Measurements from ENCODE around the gene ELANE. TPM values are rescaled to one million over a fixed set of nuclear protein-coding genes. Genes with fewer than 3 reads are reported as not detected.
"Not testable (repeated sequence)": the region's sequence is repeated elsewhere in the genome, so short reads cannot be mapped to it uniquely, and the experiment has no call there.

Gene ELANE
- total and polyA plus RNA-seq, 10 donors = 2.8 to 137 (median 9.8) TPM

DNA sequence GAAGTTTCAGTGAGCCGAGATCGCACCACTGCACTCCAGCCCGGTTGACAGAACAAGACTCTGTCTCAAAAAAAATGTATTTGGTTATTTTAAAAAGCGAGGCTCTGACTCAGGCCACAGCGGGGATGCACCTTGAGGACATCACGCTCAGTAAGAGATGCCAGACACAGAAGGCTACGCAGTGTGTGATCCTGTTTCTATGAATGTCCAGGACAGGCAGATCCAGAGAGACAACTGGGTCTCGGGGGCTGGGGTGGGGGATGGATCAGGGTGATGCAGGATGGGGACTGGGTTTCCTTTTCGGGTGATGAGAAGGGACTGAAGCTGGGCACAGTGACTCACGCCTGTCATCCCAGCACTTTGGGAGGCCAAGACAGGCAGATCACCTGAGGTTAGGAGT is 35.5 kb downstream of the ELANE start:
- Histone ChIP-seq H3K9me3 (no peaks in the 10 kb centered on the region), H3K27me3 (replicated peaks in 1 of 7) (no peaks in the 10 kb centered on the region), H3K27ac (peak overlapping the region in 1 of 8 donors; percentile 63), H3K4me1 (peaks cover 3 to 20% (median 9%) of the 10 kb centered on the region in 6 donors), H3K4me3 (no peak overlapping the region), H3K36me3 (peaks cover 0 to 86% (median 59%) of the 10 kb centered on the region in 6 donors)
- WGBS, 5 donors = 94 to 100% (median 96%) methylated on average over 10 of the region's 10 CpGs
- TF ChIP-seq POLR2AphosphoS5 (IDR thresholded peaks at IDR 0.05) (no peak), POLR2A (IDR thresholded peaks at IDR 0.05) (no peak)
- TF ChIP-seq, protein P1, sequence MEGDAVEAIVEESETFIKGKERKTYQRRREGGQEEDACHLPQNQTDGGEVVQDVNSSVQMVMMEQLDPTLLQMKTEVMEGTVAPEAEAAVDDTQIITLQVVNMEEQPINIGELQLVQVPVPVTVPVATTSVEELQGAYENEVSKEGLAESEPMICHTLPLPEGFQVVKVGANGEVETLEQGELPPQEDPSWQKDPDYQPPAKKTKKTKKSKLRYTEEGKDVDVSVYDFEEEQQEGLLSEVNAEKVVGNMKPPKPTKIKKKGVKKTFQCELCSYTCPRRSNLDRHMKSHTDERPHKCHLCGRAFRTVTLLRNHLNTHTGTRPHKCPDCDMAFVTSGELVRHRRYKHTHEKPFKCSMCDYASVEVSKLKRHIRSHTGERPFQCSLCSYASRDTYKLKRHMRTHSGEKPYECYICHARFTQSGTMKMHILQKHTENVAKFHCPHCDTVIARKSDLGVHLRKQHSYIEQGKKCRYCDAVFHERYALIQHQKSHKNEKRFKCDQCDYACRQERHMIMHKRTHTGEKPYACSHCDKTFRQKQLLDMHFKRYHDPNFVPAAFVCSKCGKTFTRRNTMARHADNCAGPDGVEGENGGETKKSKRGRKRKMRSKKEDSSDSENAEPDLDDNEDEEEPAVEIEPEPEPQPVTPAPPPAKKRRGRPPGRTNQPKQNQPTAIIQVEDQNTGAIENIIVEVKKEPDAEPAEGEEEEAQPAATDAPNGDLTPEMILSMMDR (IDR thresholded peaks at IDR 0.05 in 8 of 11, conservative IDR thresholded peaks at IDR 0.05 in 3 of 11) = no peak
- intact Hi-C loops (cut with DNase I; ENCODE audit: low total_unique reads) = no loop called here
- DNase-seq = no peak

DNA sequence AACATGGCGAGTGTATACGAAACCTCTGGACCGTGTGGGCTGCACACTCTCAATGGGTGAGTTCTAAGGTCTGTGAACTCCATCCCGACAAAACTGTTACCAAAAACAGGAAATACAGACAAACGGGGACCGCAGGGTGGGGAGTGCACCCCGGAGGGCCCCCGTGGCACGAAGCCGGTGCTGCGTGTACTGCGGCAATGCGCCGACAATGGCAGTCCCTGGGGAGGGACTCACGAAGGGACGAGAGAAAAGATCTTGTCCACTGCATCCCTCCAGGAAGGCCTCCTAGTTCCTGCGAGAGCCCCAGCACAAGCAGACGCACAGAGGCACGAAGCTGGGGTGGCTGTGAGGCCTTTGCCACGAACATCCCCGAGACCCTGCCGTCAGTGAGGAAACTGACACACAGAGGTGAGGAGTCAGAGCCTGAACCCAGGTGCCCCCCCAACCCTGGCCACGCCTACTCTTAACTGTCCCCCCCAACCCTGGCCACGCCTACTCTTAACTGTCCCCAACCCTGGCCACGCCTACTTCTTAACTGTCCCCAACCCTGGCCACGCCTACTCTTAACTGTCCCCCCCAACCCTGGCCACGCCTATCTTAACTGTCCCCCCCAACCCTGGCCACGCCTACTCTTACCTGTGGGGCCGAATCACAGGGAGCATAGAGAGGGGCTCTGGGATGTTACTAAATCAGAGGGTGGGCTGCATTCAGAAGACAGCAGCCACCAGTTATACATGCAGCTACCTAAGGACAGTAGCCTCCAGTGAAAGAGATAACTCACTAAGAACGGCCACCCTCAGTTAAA is 36.7 kb downstream of the ELANE start:
- 86 to 93% (median 88%) methylated on average over 30 of the region's 30 CpGs for WGBS, 5 donors
- DNase-seq = peak; percentile 85
- TF ChIP-seq POLR2AphosphoS5 (IDR thresholded peaks at IDR 0.05) (peak in 2 of 3 donors; percentile 10 to 18), POLR2A (IDR thresholded peaks at IDR 0.05) (no peak)
- TF ChIP-seq, protein P1 (IDR thresholded peaks at IDR 0.05 in 8 of 11, conservative IDR thresholded peaks at IDR 0.05 in 3 of 11) = no peak
- Histone ChIP-seq H3K27ac (peak overlapping the region in 1 of 8 donors; percentile 63), H3K4me1 (peaks cover 3 to 28% (median 16%) of the 10 kb centered on the region in 6 donors), H3K9me3 (no peaks in the 10 kb centered on the region), H3K36me3 (peaks cover 0 to 74% (median 52%) of the 10 kb centered on the region in 6 donors), H3K4me3 (no peak overlapping the region), H3K27me3 (replicated peaks in 1 of 7) (no peaks in the 10 kb centered on the region)
- intact Hi-C loops (cut with DNase I; ENCODE audit: low total_unique reads) = no loop called here

DNA sequence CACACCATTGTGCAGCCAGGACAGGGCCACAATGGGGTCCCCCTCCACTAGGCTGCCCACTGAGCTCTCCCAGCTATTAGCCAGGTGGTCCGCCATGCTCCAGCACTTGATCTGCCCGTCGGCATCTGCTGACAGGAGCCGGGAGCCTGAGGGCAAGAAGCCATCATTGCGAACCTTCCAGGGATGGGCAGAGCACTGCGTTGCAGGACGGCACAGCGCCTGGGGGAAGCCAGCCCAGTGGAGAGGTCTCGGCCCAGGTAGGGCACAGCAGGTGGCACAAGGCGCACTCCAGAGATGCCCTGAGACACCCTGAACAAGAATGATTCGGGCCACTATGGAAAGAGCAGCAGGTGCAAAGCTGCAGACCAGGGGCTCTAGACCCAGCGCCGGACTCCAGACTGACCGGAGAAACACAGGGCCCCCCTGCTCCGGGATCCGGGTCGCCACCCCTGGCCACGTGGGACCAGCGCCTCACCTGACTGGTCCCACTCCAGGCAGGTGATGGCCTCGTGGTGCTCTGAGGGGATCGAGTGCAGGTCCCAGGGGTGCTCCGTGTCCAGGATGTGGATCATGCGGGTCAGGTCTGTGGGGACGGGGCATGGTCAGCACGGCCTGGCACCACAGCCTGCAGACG is 37.7 kb downstream of the ELANE start:
- TF ChIP-seq POLR2A (IDR thresholded peaks at IDR 0.05) = no peak
- TF ChIP-seq, protein P1 (IDR thresholded peaks at IDR 0.05 in 8 of 11, conservative IDR thresholded peaks at IDR 0.05 in 3 of 11) = no peak
- TF ChIP-seq POLR2AphosphoS5 (IDR thresholded peaks at IDR 0.05) = peak in 1 of 3 donors; percentile 42
- H3K4me3 ChIP-seq = no peak overlapping the region
- no peaks in the 10 kb centered on the region for H3K27me3 ChIP-seq (replicated peaks in 1 of 7)
- WGBS, 5 donors = 92 to 96% (median 94%) methylated on average over 17 to 26 of the region's 26 CpGs
- DNase-seq = no peak
- peaks cover 0 to 65% (median 42%) of the 10 kb centered on the region in 6 donors for H3K36me3 ChIP-seq
- peaks cover 3 to 37% (median 20%) of the 10 kb centered on the region in 6 donors for H3K4me1 ChIP-seq
- H3K27ac ChIP-seq = no peak overlapping the region
- no peaks in the 10 kb centered on the region for H3K9me3 ChIP-seq
- intact Hi-C loops (cut with DNase I; ENCODE audit: low total_unique reads) = no loop called here

DNA sequence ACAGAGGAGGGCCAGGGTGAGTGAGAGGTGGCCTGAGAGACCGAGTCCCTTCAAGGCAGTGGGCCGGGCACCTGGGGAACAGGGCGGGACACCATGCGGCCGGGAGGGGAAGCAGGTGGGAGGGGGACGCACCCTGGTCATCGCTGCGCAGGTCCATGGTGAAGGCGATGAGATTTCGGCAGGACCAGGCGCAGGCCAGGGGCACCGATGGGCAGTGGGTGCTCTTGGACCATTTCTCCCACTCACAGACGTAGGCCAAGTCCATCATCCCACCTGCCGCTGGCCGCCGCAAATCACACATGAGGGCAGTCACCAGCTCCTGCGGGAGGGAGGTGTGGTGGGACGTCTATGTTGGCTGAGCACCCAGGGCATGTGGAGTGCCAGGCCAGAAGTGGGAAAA is 38.7 kb downstream of the ELANE start:
- TF ChIP-seq POLR2AphosphoS5 (IDR thresholded peaks at IDR 0.05) = no peak
- TF ChIP-seq, protein P1 (IDR thresholded peaks at IDR 0.05 in 8 of 11, conservative IDR thresholded peaks at IDR 0.05 in 3 of 11) = no peak
- no peak for TF ChIP-seq POLR2A (IDR thresholded peaks at IDR 0.05)
- H3K36me3 ChIP-seq = peaks cover 0 to 54% (median 32%) of the 10 kb centered on the region in 6 donors
- no peak overlapping the region for H3K4me3 ChIP-seq
- intact Hi-C loops (cut with DNase I; ENCODE audit: low total_unique reads) = no loop called here
- no peaks in the 10 kb centered on the region for H3K9me3 ChIP-seq
- H3K27me3 ChIP-seq (replicated peaks in 1 of 7) = no peaks in the 10 kb centered on the region
- 92 to 98% (median 93%) methylated on average over 18 of the region's 18 CpGs for WGBS, 5 donors
- no peak for DNase-seq
- peaks cover 3 to 37% (median 20%) of the 10 kb centered on the region in 6 donors for H3K4me1 ChIP-seq
- H3K27ac ChIP-seq = peak overlapping the region in 1 of 8 donors; percentile 9

DNA sequence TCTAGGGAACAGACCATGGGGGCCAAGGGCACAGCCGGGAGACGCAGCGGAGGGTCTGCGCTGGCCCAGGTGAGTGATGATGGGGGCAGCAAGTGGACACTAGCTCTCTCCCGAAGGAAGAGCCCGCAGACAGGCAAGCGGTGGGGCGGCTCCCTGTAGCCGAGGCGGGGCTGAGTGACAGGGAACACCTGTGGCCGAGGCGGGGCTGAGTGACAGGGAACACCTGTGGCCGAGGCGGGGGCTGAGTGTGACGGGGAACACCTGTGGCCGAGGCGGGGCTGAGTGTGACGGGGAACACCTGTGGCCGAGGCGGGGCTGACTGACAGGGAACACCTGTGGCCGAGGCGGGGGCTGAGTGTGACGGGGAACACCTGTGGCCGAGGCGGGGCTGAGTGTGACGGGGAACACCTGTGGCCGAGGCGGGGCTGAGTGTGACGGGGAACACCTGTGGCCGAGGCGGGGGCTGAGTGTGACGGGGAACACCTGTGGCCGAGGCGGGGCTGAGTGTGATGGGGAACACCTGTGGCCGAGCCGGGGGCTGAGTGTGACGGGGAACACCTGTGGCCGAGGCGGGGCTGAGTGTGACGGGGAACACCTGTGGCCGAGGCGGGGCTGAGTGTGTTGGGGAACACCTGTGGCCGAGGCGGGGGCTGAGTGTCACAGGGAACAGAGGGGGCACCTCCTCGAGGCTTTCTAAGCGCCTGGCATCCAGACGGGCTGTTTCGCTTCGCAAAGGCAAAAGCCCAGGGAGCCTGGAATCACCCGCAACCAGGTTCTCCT is 39.5 kb downstream of the ELANE start:
- peaks cover 0 to 54% (median 30%) of the 10 kb centered on the region in 6 donors for H3K36me3 ChIP-seq
- intact Hi-C loops (cut with DNase I; ENCODE audit: low total_unique reads); DNase-seq; H3K27me3 ChIP-seq (replicated peaks in 1 of 7); H3K9me3 ChIP-seq: not testable (repeated sequence)
- peak overlapping the region in 5 of 8 donors; percentile 93 to 98 (median 95) for H3K27ac ChIP-seq
- H3K4me1 ChIP-seq = peaks cover 3 to 37% (median 20%) of the 10 kb centered on the region in 6 donors
- 72 to 84% (median 79%) methylated on average over 34 to 50 of the region's 50 CpGs for WGBS, 5 donors
- peak overlapping the region in 7 of 8 donors; percentile 77 to 93 (median 86) for H3K4me3 ChIP-seq
